MCF 10A (cell line): ENCODE measurements around the gene CCL26. TPM values are rescaled to one million over a fixed set of nuclear protein-coding genes. Genes with fewer than 3 reads are reported as not detected.
"Not testable (repeated sequence)": the region's sequence is repeated elsewhere in the genome, so short reads cannot be mapped to it uniquely, and the experiment has no call there.

Experiments
- BruUV-seq: library from RNA; stranded (reverse); fragments of 400-500 nt; replicated peaks from 2 replicates; lab custom pipeline; 2021; lab: Mats Ljungman, UMichigan
- CTCF ChIA-PET: fragments of 300-600 bp; sonication (Branson Sonifier 250); formaldehyde crosslinking; extraction: SDS; loops from one replicate; lab custom pipeline; 2021; ENCODE audit warnings: antibody characterized with exemption, inconsistent platforms; lab: Yijun Ruan, JAX
- POLR2A ChIA-PET: fragments of 300-600, 350-650 bp; sonication (Branson Sonifier 250); formaldehyde crosslinking; extraction: SDS; loops from one replicate; lab custom pipeline; 2020; ENCODE audit warnings: antibody characterized with exemption, inconsistent platforms; lab: Yijun Ruan, JAX
- DNase-seq: peaks from one replicate; pipeline ENCODE4 v3.0.0-alpha.2; 2018; ENCODE audit not compliant: unreplicated experiment
- H3K27ac Mint-ChIP-seq: one replicate; pipeline ENCODE4 v1.8.0; 2022; ENCODE audit warnings: mild to moderate bottlenecking, low read depth, mixed read lengths; ENCODE audit not compliant: unreplicated experiment
- H3K27me3 Mint-ChIP-seq: one replicate; pipeline ENCODE4 v1.8.0; 2022; ENCODE audit warnings: mixed read lengths; ENCODE audit not compliant: insufficient read depth, unreplicated experiment
- H3K36me3 Mint-ChIP-seq: one replicate; pipeline ENCODE4 v1.8.0; 2022; ENCODE audit warnings: mild to moderate bottlenecking, moderate library complexity, mixed read lengths; ENCODE audit not compliant: insufficient read depth, unreplicated experiment
- H3K4me1 Mint-ChIP-seq: one replicate; pipeline ENCODE4 v1.8.0; 2022; ENCODE audit warnings: mixed read lengths; ENCODE audit not compliant: insufficient read depth, unreplicated experiment
- H3K4me3 Mint-ChIP-seq: one replicate; pipeline ENCODE4 v1.8.0; 2022; ENCODE audit warnings: mild to moderate bottlenecking, moderate library complexity, mixed read lengths; ENCODE audit not compliant: unreplicated experiment
- H3K9me3 Mint-ChIP-seq: one replicate; pipeline ENCODE4 v1.8.0; 2022; ENCODE audit warnings: mixed read lengths; ENCODE audit not compliant: unreplicated experiment
- CTCF ChIP-seq: fragments of 200-600 bp; IDR thresholded peaks from one replicate; pipeline ENCODE4 v1.8.0; 2022; ENCODE audit warnings: antibody characterized with exemption, mild to moderate bottlenecking; ENCODE audit not compliant: unreplicated experiment
- intact Hi-C: fragments of 100-400 bp; cut with micrococcal nuclease; formaldehyde crosslinking; loops from 2 replicates; pipeline ENCODE4 v1.14.1; 2022
- total RNA-seq: library from RNA; stranded (reverse); gene quantifications from 2 replicates; pipeline ENCODE4 v1.2.3, GENCODE V29; 2022

CCL26 gene
- total RNA-seq, 1 experiment from 2014 or later: not detected

- intact Hi-C loops: no loop called here
- H3K27ac Mint-ChIP-seq: no peak overlapping the region
- CTCF ChIA-PET: interaction anchor here (0.5 to 2.6 kb wide), 38 partner anchors 8 to 643 kb away, joined by 3 to 37 read pairs (median 4); partner anchors contain the start of gene CCL26
- H3K36me3 Mint-ChIP-seq: no peaks in the 10 kb centered on the region
- H3K9me3 Mint-ChIP-seq: no peaks in the 10 kb centered on the region
- peak; percentile 77 for TF ChIP-seq CTCF
- no peaks in the 10 kb centered on the region for H3K27me3 Mint-ChIP-seq
- BruUV-seq: no TSS peak
- H3K4me1 Mint-ChIP-seq: peaks cover 6% of the 10 kb centered on the region
- peak; percentile 69 for DNase-seq
- no peak overlapping the region for H3K4me3 Mint-ChIP-seq
- POLR2A ChIA-PET: interaction anchor here (0.6 to 1.4 kb wide), 2 partner anchors 116 to 329 kb away, joined by 3 to 4 read pairs; no protein-coding TSS in a partner anchor
Measured at GRCh38 chr7:75762350-75762917, 9.6 kb downstream of the CCL26 start.

- H3K4me3 Mint-ChIP-seq, H3K27me3 Mint-ChIP-seq, DNase-seq, intact Hi-C loops, H3K9me3 Mint-ChIP-seq, H3K27ac Mint-ChIP-seq, H3K36me3 Mint-ChIP-seq, BruUV-seq, H3K4me1 Mint-ChIP-seq: not testable (repeated sequence)
- CTCF ChIA-PET: interaction anchor here (0.6 to 2.6 kb wide), 35 partner anchors 7 to 314 kb away, joined by 3 to 37 read pairs (median 3); partner anchors contain the start of gene CCL26
- POLR2A ChIA-PET: interaction anchor here (1.4 kb wide), 1 partner anchor 116 kb away, joined by 4 read pairs; no protein-coding TSS in a partner anchor
Measured at GRCh38 chr7:75761801-75762200, 10.2 kb downstream of the CCL26 start.

GRCh38 chr7:75758491-75758890, 13.5 kb downstream of the CCL26 start:
- ChIA-PET CTCF (interaction anchor here (0.6 to 0.7 kb wide), 2 partner anchors 272 to 420 kb away, joined by 3 to 5 read pairs; partner anchors contain the start of gene POM121C), POLR2A (no interaction called here)
- Mint-ChIP-seq H3K27me3 (no peaks in the 10 kb centered on the region), H3K36me3 (peaks cover 4% of the 10 kb centered on the region), H3K27ac (no peak overlapping the region), H3K4me3 (no peak overlapping the region), H3K9me3 (no peaks in the 10 kb centered on the region), H3K4me1 (peaks cover 6% of the 10 kb centered on the region)
- no peak for DNase-seq
- no TSS peak for BruUV-seq
- intact Hi-C loops: no loop called here
- no peak for TF ChIP-seq CTCF

- intact Hi-C loops: no loop called here
- Mint-ChIP-seq H3K4me1 (peaks cover 6% of the 10 kb centered on the region), H3K27me3 (no peaks in the 10 kb centered on the region), H3K9me3 (no peaks in the 10 kb centered on the region), H3K4me3 (no peak overlapping the region), H3K27ac (no peak overlapping the region), H3K36me3 (peaks cover 4% of the 10 kb centered on the region)
- ChIA-PET POLR2A (no interaction called here), CTCF (interaction anchor here (0.6 to 0.7 kb wide), 3 partner anchors 247 to 421 kb away, joined by 3 to 5 read pairs (median 3); partner anchors contain the start of gene POM121C)
- no peak for DNase-seq
- TF ChIP-seq CTCF: no peak
- no TSS peak for BruUV-seq
Measured at GRCh38 chr7:75757860-75758259, 14.2 kb downstream of the CCL26 start.
